Heart right ventricle (tissue), 16 donors: ENCODE results near the gene NFKBIZ. TPM values are rescaled to one million over a fixed set of nuclear protein-coding genes. Genes with fewer than 3 reads are reported as not detected.

Experiments
- ATAC-seq, 8 donors: fragments of 200-7000 bp; cut with Tn5 transposase; one replicate each; pipeline ENCODE4 v1.9.1; 2020; ENCODE audit warnings: mild to moderate bottlenecking in 8 of 8, moderate library complexity in 8 of 8, moderate number of reproducible peaks in 1 of 8
- DNase-seq, 2 donors: peaks; one replicate each; pipeline ENCODE4 v3.0.0-alpha.2; 2020
- H3K27ac ChIP-seq, 10 donors: fragments of 200-600 bp; sonication (generic) in 2 of 10; one replicate each; pipeline versions ENCODE4 v1.5.0 to v1.8.0; 2020 to 2022; ENCODE audit warnings: mild to moderate bottlenecking in 3 of 10
- H3K27me3 ChIP-seq, 7 donors: fragments of 200-600 bp; one replicate each; pipeline ENCODE4 v1.8.0; 2021 to 2022; ENCODE audit warnings: mild to moderate bottlenecking in 2 of 7
- H3K36me3 ChIP-seq, 9 donors: fragments of 200-600 bp; sonication (generic) in 1 of 9; one replicate each; pipeline versions ENCODE4 v1.5.0 to v1.8.0; 2020 to 2022; ENCODE audit warnings: mild to moderate bottlenecking in 2 of 9
- H3K4me1 ChIP-seq, 9 donors: fragments of 200-600 bp; sonication (generic) in 1 of 9; one replicate each; pipeline versions ENCODE4 v1.5.0 to v1.8.0; 2020 to 2022; ENCODE audit warnings: mild to moderate bottlenecking in 4 of 9
- H3K4me3 ChIP-seq, 10 donors: fragments of 200-600 bp; sonication (generic) in 2 of 10; one replicate each; pipeline versions ENCODE4 v1.5.0 to v1.8.0; 2020 to 2022; ENCODE audit warnings: mild to moderate bottlenecking in 7 of 10, moderate library complexity in 2 of 10
- H3K9me3 ChIP-seq, 11 donors: fragments of 200-600 bp in 10 of 11; sonication (generic) in 2 of 11; one replicate each; pipeline versions ENCODE4 v1.5.0 to v1.8.0; 2013 to 2022; ENCODE audit warnings: mild to moderate bottlenecking in 2 of 11, control low read depth in 1 of 11, moderate library complexity in 1 of 11
- WGBS, 2 donors: extraction: QIAGEN DNeasy Blood & Tissue Kit; methylation state at CpG; one replicate each; pipeline ENCODE4 v1.1.7; 2013; ENCODE audit warnings: inconsistent platforms in 1 of 2; 5-methylcytosine and 5-hydroxymethylcytosine counted together
- intact Hi-C, 10 donors: fragments of 100-400 bp; cut with DNase I; formaldehyde crosslinking; loops; one replicate each; pipeline versions ENCODE4 v1.11.1 to v1.14.2; 2022
- polyA plus RNA-seq, 2 donors: library from polyadenylated mRNA; stranded (reverse); fragments of 200-250 nt; gene quantifications; one replicate each; pipeline ENCODE4 v1.2.3, GENCODE V29; 2013
- total RNA-seq, 10 donors: library from RNA; stranded (reverse); fragmentation: NEBNext Ultra II Directional in 3 of 10; extraction: Animal tissue kit (Norgen Biotek cat#: 25700) in 3 of 10; gene quantifications; one replicate each; pipeline versions ENCODE4 v1.2.1 to v1.2.4, GENCODE V29; 2021 to 2023
- TF ChIP-seq, protein P1 (sequence below), 9 donors: fragments of 200-600 bp; sonication (generic) in 2 of 9; IDR thresholded peaks; one replicate each; pipeline versions ENCODE4 v1.5.0 to v1.8.0; 2021 to 2022; ENCODE audit warnings: antibody characterized with exemption in 9 of 9, mild to moderate bottlenecking in 5 of 9, moderate library complexity in 1 of 9
- donor health status: Arrhythmogenic right ventricular cardiomyopathy.
- donor health status: ischemic (EF 13 %, LVEDD 7.1; RV severe dilation, severe dysfunction).
- donor health status: healthy with polysubstance abuse.
- donor health status: DM: no; HTN: yes; CAD: no.
- donor health status: DM: no; HTN: no; CAD: no.
- donor health status: ischemic (EF 25% LVEDD 6.9; RV normal size, moderate dysfunction).
- donor health status: ischemic (EF 25% LVEDD 5.7; RV mildly dilated, moderate dysfunction).
- donor health status: healthy.
- donor health status: DM: yes; HTN: yes; CAD: no.
- donor health status: Ischemic cardiomyopathy.
- donor health status: ischemic (EF 35%, LVEDD 5.7; RV mildly dilated, moderate dysfunction).
- donor health status: nonischemic (EF 11% LVEDD 7.7; RV severe dilation, severe dysfunction).
- donor health status: DM: yes; HTN: yes; CAD: no.
- donor health status: PGD.
- donor health status: ischemic (EF 29% LVEDD 5.4; RV normal size, mild dysfunction).
- donor health status: nonischemic (EF 23%, LVEDD 6.1; RV moderate dilation, normal function).

Gene NFKBIZ
- total and polyA plus RNA-seq, 12 donors = 5.4 to 26.2 (median 11.8) TPM

DNA sequence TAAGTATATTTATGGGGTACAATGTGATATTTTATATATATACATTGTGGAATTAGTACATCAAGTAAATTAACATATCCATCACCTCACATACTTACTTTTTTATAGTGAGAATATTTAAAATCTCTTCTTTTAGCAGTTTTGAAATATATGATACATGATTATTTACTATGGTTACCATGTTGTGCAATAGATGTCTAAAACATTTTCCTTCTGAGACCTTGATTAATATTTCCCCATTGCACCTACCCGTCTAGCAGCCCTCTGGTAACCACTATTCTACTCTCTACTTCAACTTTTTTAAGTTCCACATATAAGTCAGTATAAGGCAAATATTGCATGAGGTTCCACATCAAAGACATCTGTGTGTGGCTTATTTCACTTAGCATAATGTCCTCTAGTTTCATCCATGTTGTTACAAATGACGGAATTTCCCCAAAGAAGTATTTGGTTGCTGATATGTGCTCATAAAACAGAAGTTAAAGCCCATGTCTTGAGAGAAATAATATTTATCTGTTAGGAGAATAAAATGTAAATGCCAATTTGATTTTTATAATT lies 29.6 kb upstream of the NFKBIZ start:
- no peak overlapping the region for H3K4me3 ChIP-seq
- H3K36me3 ChIP-seq = peaks cover 0 to 67% (median 15%) of the 10 kb centered on the region in 9 donors
- no peak for DNase-seq
- intact Hi-C loops = loop anchor here in 2 of 10 donors (10.0 kb wide), 2 partner anchors 375 to 715 kb away; no protein-coding TSS in a partner anchor
- no peak for ATAC-seq
- H3K27ac ChIP-seq = no peak overlapping the region
- TF ChIP-seq, protein P1, sequence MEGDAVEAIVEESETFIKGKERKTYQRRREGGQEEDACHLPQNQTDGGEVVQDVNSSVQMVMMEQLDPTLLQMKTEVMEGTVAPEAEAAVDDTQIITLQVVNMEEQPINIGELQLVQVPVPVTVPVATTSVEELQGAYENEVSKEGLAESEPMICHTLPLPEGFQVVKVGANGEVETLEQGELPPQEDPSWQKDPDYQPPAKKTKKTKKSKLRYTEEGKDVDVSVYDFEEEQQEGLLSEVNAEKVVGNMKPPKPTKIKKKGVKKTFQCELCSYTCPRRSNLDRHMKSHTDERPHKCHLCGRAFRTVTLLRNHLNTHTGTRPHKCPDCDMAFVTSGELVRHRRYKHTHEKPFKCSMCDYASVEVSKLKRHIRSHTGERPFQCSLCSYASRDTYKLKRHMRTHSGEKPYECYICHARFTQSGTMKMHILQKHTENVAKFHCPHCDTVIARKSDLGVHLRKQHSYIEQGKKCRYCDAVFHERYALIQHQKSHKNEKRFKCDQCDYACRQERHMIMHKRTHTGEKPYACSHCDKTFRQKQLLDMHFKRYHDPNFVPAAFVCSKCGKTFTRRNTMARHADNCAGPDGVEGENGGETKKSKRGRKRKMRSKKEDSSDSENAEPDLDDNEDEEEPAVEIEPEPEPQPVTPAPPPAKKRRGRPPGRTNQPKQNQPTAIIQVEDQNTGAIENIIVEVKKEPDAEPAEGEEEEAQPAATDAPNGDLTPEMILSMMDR (IDR thresholded peaks at IDR 0.05) = no peak
- H3K9me3 ChIP-seq = no peaks in the 10 kb centered on the region
- peaks cover 0 to 21% (median 2%) of the 10 kb centered on the region in 9 donors for H3K4me1 ChIP-seq
- 92% methylated on average over 2 of the region's 2 CpGs for WGBS, 2 donors
- H3K27me3 ChIP-seq = no peaks in the 10 kb centered on the region

DNA sequence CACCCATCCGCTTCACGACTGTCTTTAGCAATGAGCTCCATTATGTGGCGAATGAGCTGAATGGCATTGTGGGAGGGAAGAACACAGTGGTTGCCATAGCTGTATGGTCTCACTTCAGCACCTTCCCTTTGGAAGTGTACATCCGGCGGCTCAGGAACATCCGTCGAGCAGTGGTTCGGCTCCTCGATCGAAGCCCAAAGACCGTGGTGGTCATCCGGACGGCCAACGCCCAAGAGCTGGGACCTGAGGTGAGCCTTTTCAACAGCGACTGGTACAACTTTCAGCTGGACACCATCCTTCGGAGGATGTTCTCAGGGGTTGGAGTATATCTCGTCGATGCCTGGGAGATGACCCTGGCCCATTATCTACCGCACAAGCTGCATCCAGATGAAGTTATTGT lies 27.8 kb upstream of the NFKBIZ start:
- DNase-seq (no peak), ATAC-seq (no peak)
- H3K9me3 ChIP-seq = no peaks in the 10 kb centered on the region
- intact Hi-C loops = loop anchor here in 1 of 10 donors (10.0 kb wide), 1 partner anchor 373 kb away; no protein-coding TSS in a partner anchor
- WGBS, 2 donors = 97 to 99% methylated on average over 19 of the region's 19 CpGs
- peaks cover 0 to 67% (median 15%) of the 10 kb centered on the region in 9 donors for H3K36me3 ChIP-seq
- no peak overlapping the region for H3K27ac ChIP-seq
- H3K27me3 ChIP-seq = no peaks in the 10 kb centered on the region
- TF ChIP-seq, protein P1 (IDR thresholded peaks at IDR 0.05) = no peak
- H3K4me1 ChIP-seq = peaks cover 0 to 26% (median 8%) of the 10 kb centered on the region in 9 donors
- H3K4me3 ChIP-seq = no peak overlapping the region

DNA sequence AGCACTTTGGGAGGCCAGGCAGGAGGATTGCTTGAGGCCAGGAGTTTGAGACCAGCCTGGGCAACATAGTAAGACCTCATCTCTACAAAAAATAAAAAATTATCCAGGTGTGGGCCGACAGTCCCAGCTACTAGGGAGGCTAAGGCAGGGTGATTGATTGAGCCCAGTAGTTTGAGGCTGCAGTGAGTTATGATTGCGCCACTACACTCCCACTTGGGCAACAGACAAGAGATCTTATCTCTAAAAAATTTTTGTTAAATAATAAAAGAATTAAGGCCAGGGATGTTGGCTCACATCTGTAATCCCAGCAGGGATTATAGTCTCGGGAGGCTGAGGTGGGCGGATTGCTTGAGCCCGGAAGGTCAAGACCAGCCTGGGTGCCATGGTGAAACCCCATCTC lies 25.8 kb upstream of the NFKBIZ start:
- intact Hi-C loops = loop anchor here in 1 of 10 donors (10.0 kb wide), 1 partner anchor 371 kb away; no protein-coding TSS in a partner anchor
- Histone ChIP-seq H3K4me3 (no peak overlapping the region), H3K27me3 (no peaks in the 10 kb centered on the region), H3K36me3 (peaks cover 0 to 48% (median 15%) of the 10 kb centered on the region in 9 donors), H3K27ac (no peak overlapping the region), H3K4me1 (peaks cover 0 to 37% (median 19%) of the 10 kb centered on the region in 9 donors), H3K9me3 (no peaks in the 10 kb centered on the region)
- TF ChIP-seq, protein P1 (IDR thresholded peaks at IDR 0.05) = no peak
- 88 to 94% methylated on average over 5 of the region's 5 CpGs for WGBS, 2 donors
- ATAC-seq (no peak), DNase-seq (no peak)

DNA sequence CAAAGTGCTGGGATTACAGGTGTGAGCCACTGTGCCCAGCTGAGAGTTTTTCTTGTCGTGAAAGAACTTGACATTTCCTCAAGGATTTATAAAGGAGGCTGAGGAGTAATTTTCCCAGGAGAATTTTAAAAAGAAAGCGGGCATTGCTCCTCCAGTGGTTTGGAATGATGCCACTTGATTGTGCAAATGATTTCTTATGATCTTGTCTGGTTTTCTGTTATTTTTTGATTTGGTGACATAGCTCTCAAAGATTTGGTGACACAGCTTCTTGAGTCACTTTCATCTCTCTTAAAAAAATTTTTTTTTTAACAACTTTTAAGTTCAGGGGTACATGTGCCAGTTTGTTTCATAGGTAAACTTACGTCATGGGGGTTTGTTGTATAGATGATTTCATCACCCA lies 24.6 kb upstream of the NFKBIZ start:
- Histone ChIP-seq H3K9me3 (no peaks in the 10 kb centered on the region), H3K4me1 (peaks cover 5 to 45% (median 30%) of the 10 kb centered on the region in 9 donors), H3K4me3 (no peak overlapping the region), H3K27me3 (no peaks in the 10 kb centered on the region), H3K27ac (no peak overlapping the region), H3K36me3 (peaks cover 0 to 36% (median 14%) of the 10 kb centered on the region in 9 donors)
- WGBS, 2 donors = 64 to 70% methylated on average over 3 of the region's 3 CpGs
- intact Hi-C loops = loop anchor here in 1 of 10 donors (10.0 kb wide), 1 partner anchor 370 kb away; no protein-coding TSS in a partner anchor
- TF ChIP-seq, protein P1 (IDR thresholded peaks at IDR 0.05) = no peak
- ATAC-seq (no peak), DNase-seq (no peak)
